ENCODE results near the gene PNLIPRP1.

DNA sequence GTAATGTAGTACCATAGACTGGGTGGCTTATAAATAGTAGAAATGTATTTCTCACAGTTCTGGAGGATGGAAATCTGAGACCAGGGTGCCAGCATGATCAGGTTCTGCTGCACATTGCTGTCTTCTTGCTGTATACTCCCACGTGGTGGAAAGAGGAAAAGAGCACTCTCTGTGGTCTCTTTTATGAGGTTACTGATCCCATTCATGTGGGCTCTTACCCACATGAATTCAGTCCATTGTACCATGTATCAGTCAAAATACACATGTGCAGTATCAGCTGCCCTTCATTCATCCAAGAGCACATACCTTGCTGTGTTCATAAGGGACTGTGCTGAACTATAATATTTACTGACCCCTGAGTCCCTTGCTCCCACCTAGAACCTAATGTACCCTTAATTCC lies 47.1 kb downstream of the PNLIPRP1 start:
- TF ChIP-seq, protein P1, sequence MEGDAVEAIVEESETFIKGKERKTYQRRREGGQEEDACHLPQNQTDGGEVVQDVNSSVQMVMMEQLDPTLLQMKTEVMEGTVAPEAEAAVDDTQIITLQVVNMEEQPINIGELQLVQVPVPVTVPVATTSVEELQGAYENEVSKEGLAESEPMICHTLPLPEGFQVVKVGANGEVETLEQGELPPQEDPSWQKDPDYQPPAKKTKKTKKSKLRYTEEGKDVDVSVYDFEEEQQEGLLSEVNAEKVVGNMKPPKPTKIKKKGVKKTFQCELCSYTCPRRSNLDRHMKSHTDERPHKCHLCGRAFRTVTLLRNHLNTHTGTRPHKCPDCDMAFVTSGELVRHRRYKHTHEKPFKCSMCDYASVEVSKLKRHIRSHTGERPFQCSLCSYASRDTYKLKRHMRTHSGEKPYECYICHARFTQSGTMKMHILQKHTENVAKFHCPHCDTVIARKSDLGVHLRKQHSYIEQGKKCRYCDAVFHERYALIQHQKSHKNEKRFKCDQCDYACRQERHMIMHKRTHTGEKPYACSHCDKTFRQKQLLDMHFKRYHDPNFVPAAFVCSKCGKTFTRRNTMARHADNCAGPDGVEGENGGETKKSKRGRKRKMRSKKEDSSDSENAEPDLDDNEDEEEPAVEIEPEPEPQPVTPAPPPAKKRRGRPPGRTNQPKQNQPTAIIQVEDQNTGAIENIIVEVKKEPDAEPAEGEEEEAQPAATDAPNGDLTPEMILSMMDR (IDR thresholded peaks at IDR 0.05): no peak
- no peak for TF ChIP-seq POLR2A (IDR thresholded peaks at IDR 0.05)
